ENCODE data around the gene TAOK1.

Gene TAOK1

GRCh38 chr17:29593591-29594518 is 203.7 kb downstream of the TAOK1 start:
- no peaks in the 10 kb centered on the region for H3K27me3 ChIP-seq (replicated peaks; ENCODE audit: control insufficient read depth, insufficient read depth, low read length)
- no peaks in the 10 kb centered on the region for H3K36me3 ChIP-seq (ENCODE audit: control insufficient read depth, insufficient read depth, low read length)
- no peak for DNase-seq (ENCODE audit: extremely low read depth, insufficient read length)
- peak; percentile 41 for TF ChIP-seq CTCF (IDR thresholded peaks at IDR 0.05; ENCODE audit: insufficient read depth, low read length, poor library complexity, severe bottlenecking)
- peak overlapping the region; percentile 61 for H3K4me3 ChIP-seq (replicated peaks; ENCODE audit: low read depth, low read length)

DNA sequence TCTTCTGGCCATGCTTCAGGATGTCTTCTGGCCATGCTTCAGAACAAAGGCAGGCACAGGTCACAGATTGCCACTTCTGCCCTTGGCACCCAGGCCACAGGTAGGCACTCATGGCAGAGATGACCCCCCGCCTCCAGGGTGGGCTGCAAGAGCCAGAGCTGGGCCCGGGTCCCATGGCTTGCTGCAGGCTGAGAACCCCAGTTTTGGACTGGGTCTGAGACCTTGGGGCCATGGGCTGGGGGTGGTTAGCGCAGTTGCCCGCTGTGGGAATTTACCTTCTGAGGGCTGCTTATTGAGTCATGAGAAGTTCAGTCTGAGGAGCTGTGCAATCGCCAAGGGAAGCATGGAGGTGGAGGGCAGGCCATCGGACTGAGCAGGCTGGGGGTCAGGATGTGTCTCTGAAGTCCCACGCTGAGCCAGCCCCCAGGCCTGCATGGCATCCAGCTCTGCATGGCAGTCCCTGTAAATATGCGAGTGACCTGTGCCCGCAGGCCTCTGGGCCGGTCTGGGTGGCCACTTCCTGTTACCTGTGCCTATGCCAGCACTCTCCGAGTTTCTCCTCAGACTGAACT is 204.4 kb downstream of the TAOK1 start:
- no peaks in the 10 kb centered on the region for H3K36me3 ChIP-seq (ENCODE audit: control insufficient read depth, insufficient read depth, low read length)
- no peak overlapping the region for H3K4me3 ChIP-seq (replicated peaks; ENCODE audit: low read depth, low read length)
- no peak for DNase-seq (ENCODE audit: extremely low read depth, insufficient read length)
- no peak for TF ChIP-seq CTCF (IDR thresholded peaks at IDR 0.05; ENCODE audit: insufficient read depth, low read length, poor library complexity, severe bottlenecking)
- H3K27me3 ChIP-seq (replicated peaks; ENCODE audit: control insufficient read depth, insufficient read depth, low read length), result no peaks in the 10 kb centered on the region

DNA sequence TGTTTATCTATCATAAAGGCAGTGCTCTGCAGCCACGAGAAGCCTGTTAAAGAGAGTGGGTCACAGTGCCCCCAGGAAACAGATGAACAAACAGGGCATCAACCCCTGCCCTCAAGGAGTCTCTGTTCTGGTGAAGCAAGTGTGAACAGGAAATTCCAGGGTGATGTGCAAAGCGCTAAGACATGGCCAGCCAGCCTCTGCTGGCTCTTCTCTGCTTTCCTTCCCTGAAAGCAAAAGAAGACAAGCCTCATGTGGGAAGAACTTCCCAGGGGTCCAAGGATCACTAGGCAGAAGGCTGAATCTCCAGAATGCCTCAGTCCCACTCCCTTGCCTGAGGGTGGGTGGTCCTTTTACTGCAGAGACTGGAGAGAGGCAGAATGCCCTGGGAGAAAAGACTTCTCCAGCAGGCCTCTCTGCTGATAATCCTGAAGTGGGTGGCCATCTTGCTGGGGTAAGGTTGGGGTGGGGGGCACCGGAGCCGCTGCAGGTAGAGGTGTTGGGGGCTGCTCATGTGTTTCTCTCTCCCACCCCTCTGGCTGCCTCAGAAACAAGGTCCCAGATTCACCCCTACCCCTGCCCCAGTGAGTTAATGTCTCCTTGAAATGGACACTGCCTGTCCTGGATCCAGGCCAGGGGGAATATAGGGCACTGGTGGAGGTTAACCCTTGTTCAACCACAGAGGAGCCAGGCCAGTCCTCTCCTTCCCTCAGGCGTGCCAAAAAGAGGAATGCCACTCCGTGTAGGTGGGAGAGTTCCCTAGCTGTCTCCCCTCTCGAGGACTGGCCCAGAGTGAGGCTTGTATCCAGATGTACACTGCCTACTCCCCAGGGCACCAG is 205.2 kb downstream of the TAOK1 start:
- Histone ChIP-seq H3K27me3 (replicated peaks; ENCODE audit: control insufficient read depth, insufficient read depth, low read length) (no peaks in the 10 kb centered on the region), H3K4me3 (replicated peaks; ENCODE audit: low read depth, low read length) (no peak overlapping the region), H3K36me3 (ENCODE audit: control insufficient read depth, insufficient read depth, low read length) (no peaks in the 10 kb centered on the region)
- no peak for TF ChIP-seq CTCF (IDR thresholded peaks at IDR 0.05; ENCODE audit: insufficient read depth, low read length, poor library complexity, severe bottlenecking)
- DNase-seq (ENCODE audit: extremely low read depth, insufficient read length), result no peak

DNA sequence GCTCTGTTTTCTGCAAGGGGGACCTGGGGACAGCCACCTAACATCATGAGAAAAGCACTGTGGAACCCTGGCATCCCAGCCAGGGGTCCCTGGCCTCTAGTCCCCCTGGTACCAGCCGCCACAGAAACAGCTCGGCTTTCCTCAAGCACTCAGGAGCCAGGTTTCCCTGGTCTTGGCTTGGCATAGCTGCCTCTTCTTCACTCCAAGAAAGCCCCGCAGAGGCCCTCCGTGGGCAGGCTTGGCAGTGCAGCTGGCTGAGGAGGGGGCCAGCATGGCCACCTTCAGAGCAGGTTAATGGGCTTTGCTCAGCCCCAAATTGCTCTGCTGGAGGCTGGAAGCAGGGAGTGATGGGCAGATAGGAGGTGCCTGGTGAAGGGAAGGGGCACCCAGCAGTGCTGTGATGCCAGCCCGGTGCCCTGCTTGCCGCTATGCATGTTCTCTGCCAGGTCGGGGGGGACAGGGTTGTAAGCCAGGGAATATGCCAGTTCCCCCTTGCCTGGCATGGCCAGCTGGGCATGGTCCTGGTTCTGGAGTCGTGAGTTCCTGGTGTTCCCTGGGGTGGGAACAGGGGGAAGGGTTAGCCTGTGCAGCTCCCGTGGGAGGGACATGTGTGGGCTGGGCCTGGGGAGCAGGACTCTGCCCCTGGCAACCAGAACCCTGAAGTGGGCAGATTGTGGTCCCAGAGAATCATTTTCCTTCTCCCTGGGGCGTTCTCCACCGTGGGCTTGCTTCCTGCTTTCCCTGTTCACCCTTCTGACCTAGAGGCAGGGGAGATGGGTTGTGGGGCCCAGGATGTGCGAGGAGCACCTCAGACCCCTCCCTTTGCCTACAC is 206.0 kb downstream of the TAOK1 start:
- Histone ChIP-seq H3K4me3 (replicated peaks; ENCODE audit: low read depth, low read length) (no peak overlapping the region), H3K36me3 (ENCODE audit: control insufficient read depth, insufficient read depth, low read length) (no peaks in the 10 kb centered on the region), H3K27me3 (replicated peaks; ENCODE audit: control insufficient read depth, insufficient read depth, low read length) (no peaks in the 10 kb centered on the region)
- TF ChIP-seq CTCF (IDR thresholded peaks at IDR 0.05; ENCODE audit: insufficient read depth, low read length, poor library complexity, severe bottlenecking), result no peak
- DNase-seq (ENCODE audit: extremely low read depth, insufficient read length), result no peak

DNA sequence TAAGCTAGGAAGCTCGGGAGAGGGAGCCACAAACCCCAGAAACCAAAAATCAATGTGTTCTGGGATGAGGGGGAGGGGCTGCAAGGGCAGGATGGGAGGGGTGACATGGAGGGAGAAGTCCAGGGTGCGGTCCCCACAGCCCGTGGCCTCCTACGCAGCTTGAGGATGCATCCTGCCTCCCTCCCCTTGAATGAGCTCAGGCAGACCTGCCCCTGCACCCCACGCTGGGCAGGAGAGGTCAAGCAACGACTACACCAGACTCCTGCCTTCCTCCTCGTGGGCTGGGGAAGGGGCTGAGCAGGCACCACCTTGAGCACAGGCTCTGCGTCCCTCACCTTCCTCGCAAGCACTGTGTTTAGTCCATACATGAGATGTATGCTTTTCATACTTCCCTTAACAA is 206.6 kb downstream of the TAOK1 start:
- H3K27me3 ChIP-seq (replicated peaks; ENCODE audit: control insufficient read depth, insufficient read depth, low read length), result no peaks in the 10 kb centered on the region
- TF ChIP-seq CTCF (IDR thresholded peaks at IDR 0.05; ENCODE audit: insufficient read depth, low read length, poor library complexity, severe bottlenecking), result no peak
- peak; percentile 5 for DNase-seq (ENCODE audit: extremely low read depth, insufficient read length)
- H3K36me3 ChIP-seq (ENCODE audit: control insufficient read depth, insufficient read depth, low read length), result no peaks in the 10 kb centered on the region
- H3K4me3 ChIP-seq (replicated peaks; ENCODE audit: low read depth, low read length), result no peak overlapping the region

Data from GM06990 (cell line).